Measurements from ENCODE around the gene COL7A1.

COL7A1 gene

GRCh38 chr3:48592519-48593087, 2.5 kb downstream of the COL7A1 start:
- no peak for DNase-seq (ENCODE audit: low read depth in 1 of 2, low spot score in 1 of 2)

GRCh38 chr3:48591886-48592518, 3.1 kb downstream of the COL7A1 start:
- DNase-seq (ENCODE audit: low read depth in 1 of 2, low spot score in 1 of 2): no peak

- DNase-seq (ENCODE audit: low read depth in 1 of 2, low spot score in 1 of 2): no peak
Measured at GRCh38 chr3:48591436-48591835, 3.7 kb downstream of the COL7A1 start.

GRCh38 chr3:48588230-48588629, 6.9 kb downstream of the COL7A1 start:
- DNase-seq (ENCODE audit: low read depth in 1 of 2, low spot score in 1 of 2): no peak

- no peak for DNase-seq (ENCODE audit: low read depth in 1 of 2, low spot score in 1 of 2)
Measured at GRCh38 chr3:48587686-48588085, 7.4 kb downstream of the COL7A1 start.

- no peak for DNase-seq (ENCODE audit: low read depth in 1 of 2, low spot score in 1 of 2)
Measured at GRCh38 chr3:48585411-48585810, 9.7 kb downstream of the COL7A1 start.

GRCh38 chr3:48584836-48585235, 10.3 kb downstream of the COL7A1 start:
- no peak for DNase-seq (ENCODE audit: low read depth in 1 of 2, low spot score in 1 of 2)

- DNase-seq (ENCODE audit: low read depth in 1 of 2, low spot score in 1 of 2): no peak
Measured at GRCh38 chr3:48581621-48582481, 13.3 kb downstream of the COL7A1 start.

- no peak for DNase-seq (ENCODE audit: low read depth in 1 of 2, low spot score in 1 of 2)
Measured at GRCh38 chr3:48576647-48577046, 18.5 kb downstream of the COL7A1 start.

- DNase-seq (ENCODE audit: low read depth in 1 of 2, low spot score in 1 of 2): no peak
Measured at GRCh38 chr3:48575366-48575765, 19.8 kb downstream of the COL7A1 start.

GRCh38 chr3:48573973-48574585, 21.1 kb downstream of the COL7A1 start:
- no peak for DNase-seq (ENCODE audit: low read depth in 1 of 2, low spot score in 1 of 2)

GRCh38 chr3:48572517-48572916, 22.6 kb downstream of the COL7A1 start:
- no peak for DNase-seq (ENCODE audit: low read depth in 1 of 2, low spot score in 1 of 2)

- DNase-seq (ENCODE audit: low read depth in 1 of 2, low spot score in 1 of 2): no peak
Measured at GRCh38 chr3:48571938-48572337, 23.2 kb downstream of the COL7A1 start.

- DNase-seq (ENCODE audit: low read depth in 1 of 2, low spot score in 1 of 2): no peak
Measured at GRCh38 chr3:48569808-48570450, 25.2 kb downstream of the COL7A1 start.

- no peak for DNase-seq (ENCODE audit: low read depth in 1 of 2, low spot score in 1 of 2)
Measured at GRCh38 chr3:48569400-48569799, 25.7 kb downstream of the COL7A1 start.

GRCh38 chr3:48568476-48568875, 26.7 kb downstream of the COL7A1 start:
- DNase-seq (ENCODE audit: low read depth in 1 of 2, low spot score in 1 of 2): no peak

GRCh38 chr3:48567500-48567899, 27.6 kb downstream of the COL7A1 start:
- DNase-seq (ENCODE audit: low read depth in 1 of 2, low spot score in 1 of 2): no peak

- DNase-seq (ENCODE audit: low read depth in 1 of 2, low spot score in 1 of 2): no peak
Measured at GRCh38 chr3:48567090-48567489, 28.0 kb downstream of the COL7A1 start.

- no peak for DNase-seq (ENCODE audit: low read depth in 1 of 2, low spot score in 1 of 2)
Measured at GRCh38 chr3:48566401-48566760, 28.7 kb downstream of the COL7A1 start.

- DNase-seq (ENCODE audit: low read depth in 1 of 2, low spot score in 1 of 2): no peak
Measured at GRCh38 chr3:48565591-48566400, 29.3 kb downstream of the COL7A1 start.

GRCh38 chr3:48565186-48565585, 29.9 kb downstream of the COL7A1 start:
- DNase-seq (ENCODE audit: low read depth in 1 of 2, low spot score in 1 of 2): no peak
